Medulla oblongata (tissue), 1 donor: ENCODE measurements around the gene TPX2.

ENCODE experiments used
- DNase-seq: peaks from one replicate; pipeline ENCODE4 v3.0.0-alpha.2; 2015; ENCODE audit errors: extremely low spot score

TPX2 gene, protein sequence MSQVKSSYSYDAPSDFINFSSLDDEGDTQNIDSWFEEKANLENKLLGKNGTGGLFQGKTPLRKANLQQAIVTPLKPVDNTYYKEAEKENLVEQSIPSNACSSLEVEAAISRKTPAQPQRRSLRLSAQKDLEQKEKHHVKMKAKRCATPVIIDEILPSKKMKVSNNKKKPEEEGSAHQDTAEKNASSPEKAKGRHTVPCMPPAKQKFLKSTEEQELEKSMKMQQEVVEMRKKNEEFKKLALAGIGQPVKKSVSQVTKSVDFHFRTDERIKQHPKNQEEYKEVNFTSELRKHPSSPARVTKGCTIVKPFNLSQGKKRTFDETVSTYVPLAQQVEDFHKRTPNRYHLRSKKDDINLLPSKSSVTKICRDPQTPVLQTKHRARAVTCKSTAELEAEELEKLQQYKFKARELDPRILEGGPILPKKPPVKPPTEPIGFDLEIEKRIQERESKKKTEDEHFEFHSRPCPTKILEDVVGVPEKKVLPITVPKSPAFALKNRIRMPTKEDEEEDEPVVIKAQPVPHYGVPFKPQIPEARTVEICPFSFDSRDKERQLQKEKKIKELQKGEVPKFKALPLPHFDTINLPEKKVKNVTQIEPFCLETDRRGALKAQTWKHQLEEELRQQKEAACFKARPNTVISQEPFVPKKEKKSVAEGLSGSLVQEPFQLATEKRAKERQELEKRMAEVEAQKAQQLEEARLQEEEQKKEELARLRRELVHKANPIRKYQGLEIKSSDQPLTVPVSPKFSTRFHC

DNA sequence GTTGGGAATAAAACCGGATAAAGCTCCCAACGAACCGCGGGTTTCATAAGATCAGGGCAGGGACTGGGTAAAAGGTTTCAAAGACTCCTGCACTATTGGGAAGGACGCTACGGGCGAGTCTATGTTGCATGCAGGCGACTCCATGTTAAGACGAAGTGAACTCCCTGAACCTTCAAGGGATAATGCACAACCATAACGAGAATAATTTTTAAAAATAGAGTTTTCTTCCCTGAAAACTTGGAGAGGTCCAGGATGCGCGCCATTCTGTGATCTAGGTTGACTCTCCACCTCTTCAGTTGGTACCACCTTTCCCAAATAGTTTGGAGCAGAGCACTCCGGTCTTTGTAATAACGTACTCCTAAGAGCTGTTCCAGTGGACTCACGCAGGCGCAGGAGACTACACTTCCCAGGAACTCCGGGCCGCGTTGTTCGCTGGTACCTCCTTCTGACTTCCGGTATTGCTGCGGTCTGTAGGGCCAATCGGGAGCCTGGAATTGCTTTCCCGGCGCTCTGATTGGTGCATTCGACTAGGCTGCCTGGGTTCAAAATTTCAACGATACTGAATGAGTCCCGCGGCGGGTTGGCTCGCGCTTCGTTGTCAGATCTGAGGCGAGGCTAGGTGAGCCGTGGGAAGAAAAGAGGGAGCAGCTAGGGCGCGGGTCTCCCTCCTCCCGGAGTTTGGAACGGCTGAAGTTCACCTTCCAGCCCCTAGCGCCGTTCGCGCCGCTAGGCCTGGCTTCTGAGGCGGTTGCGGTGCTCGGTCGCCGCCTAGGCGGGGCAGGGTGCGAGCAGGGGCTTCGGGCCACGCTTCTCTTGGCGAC lies at the start of gene TPX2:
Gene TPX2, plus strand, starts transcription at position 562 of the 821 bp plus-strand sequence. CDS start 18,187 bp downstream, outside the sequence.
- DNase-seq = peak; percentile 99

GRCh38 chr20:31690124-31690666 lies 48.9 kb upstream of the TPX2 start:
- no peak for DNase-seq

- DNase-seq = no peak
These were observed 47.3 kb upstream of the TPX2 start for GRCh38 chr20:31691646-31692275.

- DNase-seq = no peak
These were observed 45.7 kb upstream of the TPX2 start for GRCh38 chr20:31693402-31693801.

- no peak for DNase-seq
These were observed 45.0 kb upstream of the TPX2 start for GRCh38 chr20:31693987-31694661.

GRCh38 chr20:31694842-31695593 lies 44.1 kb upstream of the TPX2 start:
- no peak for DNase-seq

GRCh38 chr20:31695849-31696804 lies 43.0 kb upstream of the TPX2 start:
- DNase-seq = no peak

GRCh38 chr20:31698243-31698802 lies 40.8 kb upstream of the TPX2 start:
- DNase-seq = no peak

- peak; percentile 93 for DNase-seq
These were observed 40.0 kb upstream of the TPX2 start for GRCh38 chr20:31698803-31699718.

- no peak for DNase-seq
These were observed 39.0 kb upstream of the TPX2 start for GRCh38 chr20:31699801-31700728.

- DNase-seq = no peak
These were observed 38.3 kb upstream of the TPX2 start for GRCh38 chr20:31700747-31701146.

GRCh38 chr20:31701591-31701990 lies 37.5 kb upstream of the TPX2 start:
- no peak for DNase-seq

DNA sequence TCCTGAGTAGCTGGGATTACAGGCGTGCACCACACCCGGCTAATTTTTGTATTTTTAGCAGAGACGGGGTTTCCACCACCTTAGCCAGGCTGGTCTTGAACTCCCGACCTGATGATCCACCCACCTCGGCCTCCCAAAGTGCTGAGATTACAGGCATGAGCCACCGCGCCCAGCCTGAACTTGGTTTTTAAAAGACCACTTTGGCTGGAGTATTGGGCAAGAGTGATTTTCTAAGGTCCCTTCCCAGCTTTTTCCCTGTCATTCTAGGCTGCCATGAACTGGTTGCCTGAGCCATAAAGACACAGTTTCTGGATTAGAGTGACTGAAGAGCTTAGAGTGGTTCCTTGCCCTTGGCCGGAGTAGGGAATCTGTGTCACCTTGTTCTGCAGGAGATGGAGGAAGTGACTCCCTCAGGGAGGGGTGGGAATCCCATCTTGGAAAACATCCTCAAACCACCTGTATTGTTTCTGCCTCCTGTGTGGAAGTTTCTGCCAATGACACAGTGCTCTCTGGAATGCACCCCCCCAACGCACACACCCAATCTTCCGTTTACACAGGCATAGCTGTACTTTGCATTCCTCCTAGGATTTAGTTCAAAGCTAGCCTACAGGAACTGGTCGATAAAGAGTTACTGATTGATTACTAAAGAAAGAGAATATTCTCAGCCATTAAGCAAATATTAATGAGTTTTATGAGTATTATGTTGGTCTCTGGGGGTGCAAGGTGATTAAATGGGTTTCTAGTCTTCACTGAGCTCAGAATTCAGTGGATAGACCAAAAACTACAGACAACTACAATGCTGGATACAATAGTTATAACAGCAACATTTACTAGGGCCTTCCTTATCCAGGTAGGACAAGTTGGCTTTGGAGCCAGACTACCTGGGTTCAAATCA lies 34.6 kb upstream of the TPX2 start:
- no peak for DNase-seq

DNA sequence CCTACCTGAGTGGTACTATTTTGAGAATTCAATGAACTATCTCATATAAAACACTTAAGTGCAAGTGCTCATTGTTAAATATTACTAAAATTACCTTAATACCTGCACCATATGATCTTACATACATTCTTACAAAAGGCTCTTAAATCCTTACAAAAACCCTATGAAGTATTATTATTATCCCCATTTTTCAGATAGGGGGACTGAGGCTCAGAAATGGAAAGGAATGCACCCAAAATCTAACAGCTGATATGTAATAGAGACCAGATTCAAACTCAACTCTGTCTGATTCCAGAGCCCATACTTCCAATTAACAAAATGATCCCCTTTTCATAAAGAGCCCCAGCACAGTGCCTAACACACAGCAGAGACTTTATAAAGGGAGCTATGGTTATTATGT lies 33.9 kb upstream of the TPX2 start:
- no peak for DNase-seq
